ENCODE measurements around the gene INTS6. TPM values are rescaled to one million over a fixed set of nuclear protein-coding genes. Genes with fewer than 3 reads are reported as not detected.

Gene INTS6
- total and polyA plus RNA-seq, 4 donors, result 9.5 to 57.7 (median 21.1) TPM

DNA sequence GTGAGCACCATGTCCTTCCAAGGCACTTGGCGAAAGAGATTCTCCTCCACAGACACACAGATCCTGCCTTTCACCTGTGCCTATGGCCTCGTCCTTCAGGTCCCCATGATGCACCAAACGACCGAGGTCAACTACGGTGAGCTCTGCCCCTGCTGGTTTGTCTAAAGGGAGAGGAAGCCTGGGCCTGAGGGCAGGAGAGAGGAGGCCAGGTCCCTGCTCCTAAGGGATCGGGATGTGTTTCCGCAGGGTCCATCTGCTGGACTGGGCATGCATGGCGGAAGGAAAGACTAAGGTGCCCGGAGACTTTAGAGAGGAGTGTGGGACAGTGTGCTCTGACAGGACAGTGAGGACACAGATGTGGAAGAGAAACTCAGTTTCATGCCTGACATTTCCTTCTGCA is 105.7 kb downstream of the INTS6 start:
- H3K27me3 ChIP-seq (ENCODE audit: control insufficient read depth in 3 of 3, insufficient read depth in 3 of 3, low read length in 2 of 3), result no peaks in the 10 kb centered on the region
- H3K27ac ChIP-seq (ENCODE audit: low read depth in 1 of 2, low read length in 1 of 2), result no peak overlapping the region
- no peaks in the 10 kb centered on the region for H3K9me3 ChIP-seq (ENCODE audit: control insufficient read depth in 4 of 4, insufficient read depth in 3 of 4, low read length in 3 of 4)
- no peak overlapping the region for H3K9ac ChIP-seq (ENCODE audit: insufficient read depth in 1 of 2, low read length in 2 of 2)
- no peak for ATAC-seq (ENCODE audit: insufficient read depth, low FRiP score)
- no peak for DNase-seq
- 87 to 97% methylated on average over 9 of the region's 9 CpGs for WGBS, 2 donors
- no peaks in the 10 kb centered on the region for H3K36me3 ChIP-seq (ENCODE audit: control insufficient read depth in 4 of 4, insufficient read depth in 4 of 4, low read length in 4 of 4)
- H3K4me1 ChIP-seq (ENCODE audit: control insufficient read depth in 5 of 5, insufficient read depth in 5 of 5, low read length in 5 of 5), result peaks cover 0 to 13% (median 0%) of the 10 kb centered on the region in 5 donors
- H3K4me3 ChIP-seq, result no peak overlapping the region
- TF ChIP-seq, protein P1, sequence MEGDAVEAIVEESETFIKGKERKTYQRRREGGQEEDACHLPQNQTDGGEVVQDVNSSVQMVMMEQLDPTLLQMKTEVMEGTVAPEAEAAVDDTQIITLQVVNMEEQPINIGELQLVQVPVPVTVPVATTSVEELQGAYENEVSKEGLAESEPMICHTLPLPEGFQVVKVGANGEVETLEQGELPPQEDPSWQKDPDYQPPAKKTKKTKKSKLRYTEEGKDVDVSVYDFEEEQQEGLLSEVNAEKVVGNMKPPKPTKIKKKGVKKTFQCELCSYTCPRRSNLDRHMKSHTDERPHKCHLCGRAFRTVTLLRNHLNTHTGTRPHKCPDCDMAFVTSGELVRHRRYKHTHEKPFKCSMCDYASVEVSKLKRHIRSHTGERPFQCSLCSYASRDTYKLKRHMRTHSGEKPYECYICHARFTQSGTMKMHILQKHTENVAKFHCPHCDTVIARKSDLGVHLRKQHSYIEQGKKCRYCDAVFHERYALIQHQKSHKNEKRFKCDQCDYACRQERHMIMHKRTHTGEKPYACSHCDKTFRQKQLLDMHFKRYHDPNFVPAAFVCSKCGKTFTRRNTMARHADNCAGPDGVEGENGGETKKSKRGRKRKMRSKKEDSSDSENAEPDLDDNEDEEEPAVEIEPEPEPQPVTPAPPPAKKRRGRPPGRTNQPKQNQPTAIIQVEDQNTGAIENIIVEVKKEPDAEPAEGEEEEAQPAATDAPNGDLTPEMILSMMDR (IDR thresholded peaks at IDR 0.05; ENCODE audit: control extremely low read depth, extremely low read depth), result no peak

DNA sequence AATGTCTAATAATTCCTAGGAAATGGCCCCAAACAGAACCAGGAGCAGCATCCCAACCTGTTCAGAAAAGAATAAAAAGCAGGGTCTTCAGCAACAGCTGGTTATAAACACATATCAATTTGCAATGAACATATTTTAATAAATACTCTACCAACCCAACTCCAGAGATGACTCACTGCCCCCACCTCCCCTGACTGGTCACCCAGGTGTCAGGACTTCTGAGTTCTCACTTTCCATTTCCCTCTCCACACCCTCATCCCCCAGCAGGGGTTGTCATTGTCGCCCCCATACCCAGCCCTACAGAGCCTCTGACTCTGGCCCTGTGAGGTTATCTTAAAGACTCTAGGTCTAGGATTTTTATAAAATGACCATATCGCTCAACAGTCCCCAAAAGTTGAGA is 106.4 kb downstream of the INTS6 start:
- TF ChIP-seq, protein P1 (IDR thresholded peaks at IDR 0.05; ENCODE audit: control extremely low read depth, extremely low read depth), result no peak
- no peak for ATAC-seq (ENCODE audit: insufficient read depth, low FRiP score)
- no peaks in the 10 kb centered on the region for H3K9me3 ChIP-seq (ENCODE audit: control insufficient read depth in 4 of 4, insufficient read depth in 3 of 4, low read length in 3 of 4)
- H3K36me3 ChIP-seq (ENCODE audit: control insufficient read depth in 4 of 4, insufficient read depth in 4 of 4, low read length in 4 of 4), result no peaks in the 10 kb centered on the region
- no peak for DNase-seq
- 90 to 92% methylated on average over 2 of the region's 2 CpGs for whole genome bisulfite sequencing, 2 donors
- no peak overlapping the region for H3K9ac ChIP-seq (ENCODE audit: insufficient read depth in 1 of 2, low read length in 2 of 2)
- H3K4me1 ChIP-seq (ENCODE audit: control insufficient read depth in 5 of 5, insufficient read depth in 5 of 5, low read length in 5 of 5), result peaks cover 0 to 13% (median 0%) of the 10 kb centered on the region in 5 donors
- H3K27me3 ChIP-seq (ENCODE audit: control insufficient read depth in 3 of 3, insufficient read depth in 3 of 3, low read length in 2 of 3), result no peaks in the 10 kb centered on the region
- no peak overlapping the region for H3K27ac ChIP-seq (ENCODE audit: low read depth in 1 of 2, low read length in 1 of 2)
- no peak overlapping the region for H3K4me3 ChIP-seq

DNA sequence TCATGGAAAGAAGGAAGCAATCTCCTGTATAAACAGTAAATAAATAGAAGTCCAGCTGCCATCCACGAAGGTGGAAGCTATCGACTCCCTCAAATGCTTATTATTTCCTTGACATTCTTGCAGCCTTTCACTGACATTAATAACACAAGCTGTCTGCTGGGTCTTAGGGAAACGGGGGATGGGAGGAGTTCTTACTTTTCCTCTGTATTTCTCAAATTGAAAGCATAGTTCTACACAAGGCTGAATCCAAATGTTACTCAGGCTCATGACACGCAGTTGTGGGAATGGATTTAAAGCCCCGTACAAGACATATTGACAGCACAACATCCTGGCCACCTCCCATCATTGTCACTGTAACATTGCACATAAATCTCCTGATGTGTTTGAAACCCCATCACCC is 109.4 kb downstream of the INTS6 start:
- TF ChIP-seq, protein P1 (IDR thresholded peaks at IDR 0.05; ENCODE audit: control extremely low read depth, extremely low read depth), result no peak
- 51 to 57% methylated on average over 5 of the region's 5 CpGs for WGBS, 2 donors
- Histone ChIP-seq H3K27ac (ENCODE audit: low read depth in 1 of 2, low read length in 1 of 2) (no peak overlapping the region), H3K9ac (ENCODE audit: insufficient read depth in 1 of 2, low read length in 2 of 2) (no peak overlapping the region), H3K4me3 (no peak overlapping the region), H3K27me3 (ENCODE audit: control insufficient read depth in 3 of 3, insufficient read depth in 3 of 3, low read length in 2 of 3) (no peaks in the 10 kb centered on the region), H3K4me1 (ENCODE audit: control insufficient read depth in 5 of 5, insufficient read depth in 5 of 5, low read length in 5 of 5) (peaks cover 0 to 5% (median 0%) of the 10 kb centered on the region in 5 donors), H3K36me3 (ENCODE audit: control insufficient read depth in 4 of 4, insufficient read depth in 4 of 4, low read length in 4 of 4) (no peaks in the 10 kb centered on the region), H3K9me3 (ENCODE audit: control insufficient read depth in 4 of 4, insufficient read depth in 3 of 4, low read length in 3 of 4) (no peaks in the 10 kb centered on the region)
- no peak for DNase-seq
- no peak for ATAC-seq (ENCODE audit: insufficient read depth, low FRiP score)

DNA sequence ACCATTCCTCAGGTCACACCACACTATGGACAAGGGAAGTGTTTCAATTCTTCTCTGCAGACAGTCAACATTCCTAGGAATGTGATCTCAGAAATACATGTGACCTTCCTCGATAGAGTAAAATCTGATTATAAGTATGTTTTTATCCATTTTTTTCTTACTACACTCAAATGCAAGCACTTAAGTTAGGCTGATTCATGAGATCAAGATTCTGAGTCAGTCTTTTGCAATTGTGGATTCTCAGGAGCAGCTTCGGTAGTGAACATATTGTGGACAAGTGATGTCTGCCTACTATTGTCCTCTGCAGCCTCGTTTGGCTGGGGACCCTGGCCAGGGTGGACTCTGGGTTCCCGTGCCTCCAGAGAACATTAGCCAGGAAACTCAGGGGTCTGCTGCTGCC is 110.1 kb downstream of the INTS6 start:
- Histone ChIP-seq H3K36me3 (ENCODE audit: control insufficient read depth in 4 of 4, insufficient read depth in 4 of 4, low read length in 4 of 4) (no peaks in the 10 kb centered on the region), H3K4me1 (ENCODE audit: control insufficient read depth in 5 of 5, insufficient read depth in 5 of 5, low read length in 5 of 5) (no peaks in the 10 kb centered on the region), H3K9me3 (ENCODE audit: control insufficient read depth in 4 of 4, insufficient read depth in 3 of 4, low read length in 3 of 4) (no peaks in the 10 kb centered on the region), H3K27me3 (ENCODE audit: control insufficient read depth in 3 of 3, insufficient read depth in 3 of 3, low read length in 2 of 3) (no peaks in the 10 kb centered on the region), H3K27ac (ENCODE audit: low read depth in 1 of 2, low read length in 1 of 2) (no peak overlapping the region), H3K9ac (ENCODE audit: insufficient read depth in 1 of 2, low read length in 2 of 2) (no peak overlapping the region), H3K4me3 (no peak overlapping the region)
- TF ChIP-seq, protein P1 (IDR thresholded peaks at IDR 0.05; ENCODE audit: control extremely low read depth, extremely low read depth), result no peak
- 65 to 72% methylated on average over 4 of the region's 4 CpGs for WGBS, 2 donors
- ATAC-seq (ENCODE audit: insufficient read depth, low FRiP score) (no peak), DNase-seq (no peak)

All from lung (tissue), 12 donors.